ENCODE data around the gene GSX2.

DNA sequence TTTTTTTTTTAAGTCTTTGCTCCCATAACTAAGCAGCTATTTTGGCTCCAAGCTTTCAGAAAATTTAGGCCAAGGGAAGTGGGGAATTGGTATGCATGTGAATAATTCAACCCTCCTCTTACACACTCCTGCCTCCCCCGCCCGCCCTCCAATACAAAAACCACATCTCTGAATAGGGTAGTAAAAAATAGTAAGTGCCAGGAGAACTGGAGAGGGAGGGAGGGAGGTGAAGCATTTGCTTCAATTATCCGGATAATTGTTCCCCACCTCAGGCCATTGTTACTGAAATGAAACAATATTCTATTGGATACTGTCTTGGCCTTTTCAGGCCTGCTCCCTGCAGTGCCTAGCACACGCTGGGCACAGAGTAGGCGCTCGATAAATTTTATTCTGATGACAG is 5.5 kb upstream of the GSX2 start:
- no peak for TF ChIP-seq POLR2A (IDR thresholded peaks at IDR 0.05)
- TF ChIP-seq, protein P1, sequence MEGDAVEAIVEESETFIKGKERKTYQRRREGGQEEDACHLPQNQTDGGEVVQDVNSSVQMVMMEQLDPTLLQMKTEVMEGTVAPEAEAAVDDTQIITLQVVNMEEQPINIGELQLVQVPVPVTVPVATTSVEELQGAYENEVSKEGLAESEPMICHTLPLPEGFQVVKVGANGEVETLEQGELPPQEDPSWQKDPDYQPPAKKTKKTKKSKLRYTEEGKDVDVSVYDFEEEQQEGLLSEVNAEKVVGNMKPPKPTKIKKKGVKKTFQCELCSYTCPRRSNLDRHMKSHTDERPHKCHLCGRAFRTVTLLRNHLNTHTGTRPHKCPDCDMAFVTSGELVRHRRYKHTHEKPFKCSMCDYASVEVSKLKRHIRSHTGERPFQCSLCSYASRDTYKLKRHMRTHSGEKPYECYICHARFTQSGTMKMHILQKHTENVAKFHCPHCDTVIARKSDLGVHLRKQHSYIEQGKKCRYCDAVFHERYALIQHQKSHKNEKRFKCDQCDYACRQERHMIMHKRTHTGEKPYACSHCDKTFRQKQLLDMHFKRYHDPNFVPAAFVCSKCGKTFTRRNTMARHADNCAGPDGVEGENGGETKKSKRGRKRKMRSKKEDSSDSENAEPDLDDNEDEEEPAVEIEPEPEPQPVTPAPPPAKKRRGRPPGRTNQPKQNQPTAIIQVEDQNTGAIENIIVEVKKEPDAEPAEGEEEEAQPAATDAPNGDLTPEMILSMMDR (IDR thresholded peaks at IDR 0.05), result no peak
